HEK293 (cell line): ENCODE data around the gene CCDC77.

Experiments used
- CTCF ChIA-PET: fragments of 350-600 bp; formaldehyde crosslinking; extraction: SDS; loops from one replicate; lab custom pipeline; 2021; ENCODE audit warnings: antibody characterized with exemption; lab: Yijun Ruan, JAX
- POLR2A ChIA-PET: fragments of 300-600 bp; formaldehyde crosslinking; extraction: SDS; loops from one replicate; lab custom pipeline; 2020; ENCODE audit warnings: antibody characterized with exemption, inconsistent platforms; lab: Yijun Ruan, JAX
- H3K27ac ChIP-seq: fragments of 200-500 bp; sonication (Bioruptor generic); 2 replicates; pipeline ENCODE4 v1.5.1; 2014; ENCODE audit warnings: low read depth, low read length, control low read depth, inconsistent platforms; ENCODE audit errors: extremely low read depth
- H3K36me3 ChIP-seq, 2 experiments: fragments of 200-500 bp in 1 of 2; sonication (Bioruptor generic) in 1 of 2; 1 replicate in 1 of 2; 2 replicates in 1 of 2; pipeline ENCODE4 v1.5.1; 2014 to 2017; ENCODE audit warnings: inconsistent platforms in 2 of 2, low read length in 2 of 2; ENCODE audit not compliant: control insufficient read depth in 2 of 2, insufficient read depth in 1 of 2
- H3K4me1 ChIP-seq: fragments of 200-500 bp; sonication (Bioruptor generic); 2 replicates; pipeline ENCODE4 v1.5.1; 2014; ENCODE audit warnings: mild to moderate bottlenecking, low read length, inconsistent platforms; ENCODE audit not compliant: control insufficient read depth, insufficient read depth
- H3K4me3 ChIP-seq: 2 replicates; pipeline ENCODE4 v1.5.1; 2011; ENCODE audit warnings: low read depth, mild to moderate bottlenecking, control low read depth, low read length, moderate library complexity
- H3K9me3 ChIP-seq: fragments of 200-500 bp; sonication (Bioruptor generic); 2 replicates; pipeline ENCODE4 v1.5.1; 2014; ENCODE audit warnings: low read depth, low read length, inconsistent platforms; ENCODE audit not compliant: control insufficient read depth, insufficient read depth
- GLIS1 ChIP-seq: fragments of 450-650 bp; formaldehyde crosslinking; IDR thresholded peaks from 2 replicates; pipeline ENCODE4 v1.5.1; 2016; ENCODE audit warnings: missing biosample characterization, missing genetic modification characterization
- SCRT1 ChIP-seq: fragments of 450-650 bp; formaldehyde crosslinking; IDR thresholded peaks from 2 replicates; pipeline ENCODE4 v1.5.1; 2016; ENCODE audit warnings: missing biosample characterization, missing genetic modification characterization, borderline replicate concordance
- SP3 ChIP-seq: fragments of 450-650 bp; formaldehyde crosslinking; IDR thresholded peaks from 2 replicates; pipeline ENCODE4 v1.5.1; 2016; ENCODE audit warnings: missing biosample characterization, missing genetic modification characterization
- SP7 ChIP-seq: fragments of 450-650 bp; formaldehyde crosslinking; IDR thresholded peaks from 2 replicates; pipeline ENCODE4 v1.5.1; 2016; ENCODE audit warnings: missing biosample characterization, missing genetic modification characterization
- TRIM28 ChIP-seq: IDR thresholded peaks from 2 replicates; pipeline ENCODE4 v1.6.1; 2011; ENCODE audit warnings: low read length, control low read depth, borderline replicate concordance
- ZBTB20 ChIP-seq: fragments of 450-650 bp; formaldehyde crosslinking; IDR thresholded peaks from 2 replicates; pipeline ENCODE4 v1.5.1; 2016; ENCODE audit warnings: missing biosample characterization, missing genetic modification characterization
- ZBTB48 ChIP-seq: fragments of 450-650 bp; formaldehyde crosslinking; IDR thresholded peaks from 2 replicates; pipeline ENCODE4 v1.5.1; 2016; ENCODE audit warnings: missing biosample characterization, missing genetic modification characterization
- ZBTB8A ChIP-seq: fragments of 450-650 bp; formaldehyde crosslinking; IDR thresholded peaks from 2 replicates; pipeline ENCODE4 v1.5.1; 2016; ENCODE audit warnings: missing biosample characterization, missing genetic modification characterization
- ZFHX2 ChIP-seq: fragments of 450-650 bp; formaldehyde crosslinking; conservative IDR thresholded peaks from 2 replicates; pipeline ENCODE4 v1.5.1; 2016; ENCODE audit warnings: missing biosample characterization, missing genetic modification characterization
- ZFP3 ChIP-seq: fragments of 450-650 bp; formaldehyde crosslinking; IDR thresholded peaks from 2 replicates; pipeline ENCODE4 v1.5.1; 2016; ENCODE audit warnings: low read depth, missing biosample characterization, missing genetic modification characterization
- ZFP41 ChIP-seq: fragments of 450-650 bp; formaldehyde crosslinking; IDR thresholded peaks from 2 replicates; pipeline ENCODE4 v1.5.1; 2016; ENCODE audit warnings: missing biosample characterization, missing genetic modification characterization, borderline replicate concordance
- ZFP69B ChIP-seq: fragments of 450-650 bp; formaldehyde crosslinking; IDR thresholded peaks from 2 replicates; pipeline ENCODE4 v1.5.1; 2016; ENCODE audit warnings: missing biosample characterization, missing genetic modification characterization
- ZNF112 ChIP-seq: fragments of 450-650 bp; formaldehyde crosslinking; IDR thresholded peaks from 2 replicates; pipeline ENCODE4 v1.5.0; 2017; ENCODE audit warnings: missing biosample characterization, missing genetic modification characterization
- ZNF121 ChIP-seq: fragments of 450-650 bp; formaldehyde crosslinking; IDR thresholded peaks from 2 replicates; pipeline ENCODE4 v1.5.1; 2016; ENCODE audit warnings: missing biosample characterization, missing genetic modification characterization
- ZNF174 ChIP-seq: fragments of 450-650 bp; formaldehyde crosslinking; IDR thresholded peaks from 2 replicates; pipeline ENCODE4 v1.5.0; 2017; ENCODE audit warnings: missing biosample characterization, mild to moderate bottlenecking, missing genetic modification characterization
- ZNF239 ChIP-seq: fragments of 450-650 bp; formaldehyde crosslinking; IDR thresholded peaks from 2 replicates; pipeline ENCODE4 v1.5.1; 2016; ENCODE audit warnings: missing biosample characterization, missing genetic modification characterization
- ZNF24 ChIP-seq: fragments of 450-650 bp; formaldehyde crosslinking; IDR thresholded peaks from 2 replicates; pipeline ENCODE4 v1.5.1; 2016; ENCODE audit warnings: missing biosample characterization, missing genetic modification characterization
- ZNF248 ChIP-seq: fragments of 450-650 bp; formaldehyde crosslinking; IDR thresholded peaks from 2 replicates; pipeline ENCODE4 v1.5.1; 2017; ENCODE audit warnings: missing biosample characterization, missing genetic modification characterization
- ZNF501 ChIP-seq: fragments of 450-650 bp; formaldehyde crosslinking; IDR thresholded peaks from 2 replicates; pipeline ENCODE4 v1.5.1; 2016; ENCODE audit warnings: missing biosample characterization, missing genetic modification characterization
- ZNF555 ChIP-seq: fragments of 450-650 bp; formaldehyde crosslinking; conservative IDR thresholded peaks from 2 replicates; pipeline ENCODE4 v1.5.1; 2017; ENCODE audit warnings: missing biosample characterization, mild to moderate bottlenecking, missing genetic modification characterization, inconsistent platforms
- ZNF558 ChIP-seq: fragments of 450-650 bp; formaldehyde crosslinking; IDR thresholded peaks from 2 replicates; pipeline ENCODE4 v1.5.1; 2016; ENCODE audit warnings: missing biosample characterization, missing genetic modification characterization
- ZNF792 ChIP-seq: fragments of 450-650 bp; formaldehyde crosslinking; IDR thresholded peaks from 2 replicates; pipeline ENCODE4 v1.5.1; 2016; ENCODE audit warnings: missing biosample characterization, missing genetic modification characterization
- ZSCAN16 ChIP-seq: fragments of 450-650 bp; formaldehyde crosslinking; IDR thresholded peaks from 2 replicates; pipeline ENCODE4 v1.5.1; 2016; ENCODE audit warnings: missing biosample characterization, missing genetic modification characterization
- ZSCAN23 ChIP-seq: fragments of 450-650 bp; formaldehyde crosslinking; IDR thresholded peaks from 2 replicates; pipeline ENCODE4 v1.5.1; 2016; ENCODE audit warnings: missing biosample characterization, missing genetic modification characterization
- ZSCAN30 ChIP-seq: fragments of 450-650 bp; IDR thresholded peaks from 2 replicates; pipeline ENCODE4 v1.5.1; 2018; ENCODE audit warnings: missing biosample characterization, mild to moderate bottlenecking, missing genetic modification characterization, moderate library complexity
- ZXDB ChIP-seq: fragments of 450-650 bp; formaldehyde crosslinking; IDR thresholded peaks from 2 replicates; pipeline ENCODE4 v1.5.1; 2016; ENCODE audit warnings: missing biosample characterization, missing genetic modification characterization
- TF ChIP-seq, protein P1 (sequence below): fragments of 450-650 bp; formaldehyde crosslinking; IDR thresholded peaks from 2 replicates; pipeline ENCODE4 v1.5.1; 2016; ENCODE audit warnings: missing biosample characterization, missing genetic modification characterization
- TF ChIP-seq, protein P2 (sequence below): fragments of 450-650 bp; formaldehyde crosslinking; IDR thresholded peaks from 2 replicates; pipeline ENCODE4 v1.5.1; 2016; ENCODE audit warnings: missing biosample characterization, missing genetic modification characterization
- TF ChIP-seq, protein P3 (sequence below): fragments of 450-650 bp; formaldehyde crosslinking; optimal IDR thresholded peaks from 2 replicates; pipeline ENCODE3; 2016; ENCODE audit warnings: missing biosample characterization, mild to moderate bottlenecking, missing genetic modification characterization

The CCDC77 gene

DNA sequence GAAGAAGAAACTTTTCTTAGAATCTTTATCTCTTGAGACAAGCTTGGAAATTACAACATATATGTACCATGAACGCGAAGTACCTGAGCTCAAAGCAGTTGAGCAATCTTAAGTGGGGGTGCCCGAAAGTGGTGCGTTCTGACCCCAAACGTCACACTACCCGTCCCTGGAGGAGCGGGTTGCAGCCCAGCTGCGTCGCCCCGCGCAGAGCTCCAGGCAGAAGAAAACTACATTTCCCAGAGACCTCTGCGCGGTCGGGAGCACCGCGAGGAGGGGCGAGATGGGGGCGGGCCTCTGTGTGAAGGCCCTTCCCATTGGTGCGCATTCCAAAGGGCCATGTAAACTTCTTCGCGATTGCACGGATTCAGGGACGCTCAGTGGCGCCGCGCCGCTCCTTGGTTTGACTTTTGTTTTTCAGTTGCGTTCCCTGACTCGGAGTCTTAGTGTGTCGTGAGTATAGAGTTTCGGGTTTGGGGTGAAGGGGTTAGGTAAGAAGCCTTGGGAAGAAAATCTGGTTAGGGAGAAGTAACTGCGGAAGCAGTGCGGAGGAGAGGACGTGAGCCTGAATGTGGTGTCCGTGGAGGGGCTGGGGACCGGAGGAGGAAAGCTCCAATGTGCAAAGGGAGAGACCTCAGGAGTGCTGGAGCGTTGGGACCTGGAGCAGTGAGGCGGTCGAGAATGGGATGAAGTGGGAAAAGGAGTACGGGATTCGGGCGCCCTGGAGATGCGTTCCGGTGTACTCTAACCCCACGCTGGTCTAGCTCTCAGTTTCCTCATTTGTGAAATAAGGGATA is at the start of gene CCDC77:
CCDC77 (plus strand) TSS at position 410 of the 794 bp plus-strand sequence. CDS start 7,740 bp downstream, outside the sequence.
- Histone ChIP-seq H3K9me3 (no peaks in the 10 kb centered on the region), H3K36me3 (peaks cover 6 to 14% of the 10 kb centered on the region in 2 experiments), H3K4me3 (peak within 1 kb of the TSS; percentile 59), H3K4me1 (no peaks in the 10 kb centered on the region; the same call in 1 of the 2 replicates), H3K27ac (peak within 1 kb of the TSS; percentile 28)
- CTCF ChIA-PET: interaction anchor here (0.6 to 2.2 kb wide), 7 partner anchors 11 to 145 kb away, joined by 3 to 17 read pairs (median 4); no protein-coding TSS in a partner anchor
- POLR2A ChIA-PET: interaction anchor here (0.6 to 1.9 kb wide), 6 partner anchors 10 to 132 kb away, joined by 3 to 36 read pairs (median 5); partner anchors contain the start of gene KDM5A
- 0 out of 2 replicates have a peak, but pooled peaks have one; percentile 45 for TF ChIP-seq ZFP69B
- TF ChIP-seq ZFP41 (tag by site-specific recombination): no peak
- peak; percentile 31; the same call in 1 of the 2 replicates for TF ChIP-seq ZBTB8A
- no peak for TF ChIP-seq ZNF112 (tag by site-specific recombination)
- peak; percentile 98 for TF ChIP-seq SP3
- no peak for TF ChIP-seq ZNF174 (tag by site-specific recombination)
- TF ChIP-seq, protein P1, sequence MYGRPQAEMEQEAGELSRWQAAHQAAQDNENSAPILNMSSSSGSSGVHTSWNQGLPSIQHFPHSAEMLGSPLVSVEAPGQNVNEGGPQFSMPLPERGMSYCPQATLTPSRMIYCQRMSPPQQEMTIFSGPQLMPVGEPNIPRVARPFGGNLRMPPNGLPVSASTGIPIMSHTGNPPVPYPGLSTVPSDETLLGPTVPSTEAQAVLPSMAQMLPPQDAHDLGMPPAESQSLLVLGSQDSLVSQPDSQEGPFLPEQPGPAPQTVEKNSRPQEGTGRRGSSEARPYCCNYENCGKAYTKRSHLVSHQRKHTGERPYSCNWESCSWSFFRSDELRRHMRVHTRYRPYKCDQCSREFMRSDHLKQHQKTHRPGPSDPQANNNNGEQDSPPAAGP (tag by site-specific recombination): peak; percentile 49
- no peak for TF ChIP-seq ZNF239 (tag by site-specific recombination)
- no peak for TF ChIP-seq ZNF558 (tag by site-specific recombination)
- 0 out of 2 replicates have a peak, but pooled peaks have one; percentile 27 for TF ChIP-seq ZSCAN30 (tag by site-specific recombination)
- TF ChIP-seq, protein P2, sequence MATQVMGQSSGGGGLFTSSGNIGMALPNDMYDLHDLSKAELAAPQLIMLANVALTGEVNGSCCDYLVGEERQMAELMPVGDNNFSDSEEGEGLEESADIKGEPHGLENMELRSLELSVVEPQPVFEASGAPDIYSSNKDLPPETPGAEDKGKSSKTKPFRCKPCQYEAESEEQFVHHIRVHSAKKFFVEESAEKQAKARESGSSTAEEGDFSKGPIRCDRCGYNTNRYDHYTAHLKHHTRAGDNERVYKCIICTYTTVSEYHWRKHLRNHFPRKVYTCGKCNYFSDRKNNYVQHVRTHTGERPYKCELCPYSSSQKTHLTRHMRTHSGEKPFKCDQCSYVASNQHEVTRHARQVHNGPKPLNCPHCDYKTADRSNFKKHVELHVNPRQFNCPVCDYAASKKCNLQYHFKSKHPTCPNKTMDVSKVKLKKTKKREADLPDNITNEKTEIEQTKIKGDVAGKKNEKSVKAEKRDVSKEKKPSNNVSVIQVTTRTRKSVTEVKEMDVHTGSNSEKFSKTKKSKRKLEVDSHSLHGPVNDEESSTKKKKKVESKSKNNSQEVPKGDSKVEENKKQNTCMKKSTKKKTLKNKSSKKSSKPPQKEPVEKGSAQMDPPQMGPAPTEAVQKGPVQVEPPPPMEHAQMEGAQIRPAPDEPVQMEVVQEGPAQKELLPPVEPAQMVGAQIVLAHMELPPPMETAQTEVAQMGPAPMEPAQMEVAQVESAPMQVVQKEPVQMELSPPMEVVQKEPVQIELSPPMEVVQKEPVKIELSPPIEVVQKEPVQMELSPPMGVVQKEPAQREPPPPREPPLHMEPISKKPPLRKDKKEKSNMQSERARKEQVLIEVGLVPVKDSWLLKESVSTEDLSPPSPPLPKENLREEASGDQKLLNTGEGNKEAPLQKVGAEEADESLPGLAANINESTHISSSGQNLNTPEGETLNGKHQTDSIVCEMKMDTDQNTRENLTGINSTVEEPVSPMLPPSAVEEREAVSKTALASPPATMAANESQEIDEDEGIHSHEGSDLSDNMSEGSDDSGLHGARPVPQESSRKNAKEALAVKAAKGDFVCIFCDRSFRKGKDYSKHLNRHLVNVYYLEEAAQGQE (tag by site-specific recombination): peak; percentile 48
- TF ChIP-seq, protein P3, sequence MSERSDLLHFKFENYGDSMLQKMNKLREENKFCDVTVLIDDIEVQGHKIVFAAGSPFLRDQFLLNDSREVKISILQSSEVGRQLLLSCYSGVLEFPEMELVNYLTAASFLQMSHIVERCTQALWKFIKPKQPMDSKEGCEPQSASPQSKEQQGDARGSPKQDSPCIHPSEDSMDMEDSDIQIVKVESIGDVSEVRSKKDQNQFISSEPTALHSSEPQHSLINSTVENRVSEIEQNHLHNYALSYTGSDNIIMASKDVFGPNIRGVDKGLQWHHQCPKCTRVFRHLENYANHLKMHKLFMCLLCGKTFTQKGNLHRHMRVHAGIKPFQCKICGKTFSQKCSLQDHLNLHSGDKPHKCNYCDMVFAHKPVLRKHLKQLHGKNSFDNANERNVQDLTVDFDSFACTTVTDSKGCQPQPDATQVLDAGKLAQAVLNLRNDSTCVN (tag by site-specific recombination): peak; percentile 55
- TF ChIP-seq ZNF121 (tag by site-specific recombination): no peak
- TF ChIP-seq ZSCAN23 (tag by site-specific recombination): no peak
- no peak for TF ChIP-seq ZFHX2 (tag by site-specific recombination)
- TF ChIP-seq TRIM28: no peak
- peak; percentile 98 for TF ChIP-seq ZBTB48 (tag by site-specific recombination)
- peak; percentile 20; the same call in 1 of the 2 replicates for TF ChIP-seq ZNF24 (tag by site-specific recombination)
- peak; percentile 86 for TF ChIP-seq ZXDB (tag by site-specific recombination)
- peak; percentile 77 for TF ChIP-seq ZBTB20 (tag by site-specific recombination)
- peak; percentile 10; the same call in 1 of the 2 replicates for TF ChIP-seq GLIS1 (tag by site-specific recombination)
- peak; percentile 82 for TF ChIP-seq SP7 (tag by site-specific recombination)
- TF ChIP-seq ZNF555: no peak
- no peak for TF ChIP-seq ZSCAN16 (tag by site-specific recombination)
- TF ChIP-seq SCRT1: no peak
- 0 out of 2 replicates have a peak, but pooled peaks have one; percentile 62 for TF ChIP-seq ZNF792 (tag by site-specific recombination)
- TF ChIP-seq ZFP3 (tag by site-specific recombination): no peak
- no peak for TF ChIP-seq ZNF248
- TF ChIP-seq ZNF501 (tag by site-specific recombination): peak; percentile 97
